Measurements from ENCODE around the gene NUP98.

Gene NUP98

GRCh38 chr11:3635641-3636375 is 161.5 kb downstream of the NUP98 start:
- no peak for DNase-seq

DNA sequence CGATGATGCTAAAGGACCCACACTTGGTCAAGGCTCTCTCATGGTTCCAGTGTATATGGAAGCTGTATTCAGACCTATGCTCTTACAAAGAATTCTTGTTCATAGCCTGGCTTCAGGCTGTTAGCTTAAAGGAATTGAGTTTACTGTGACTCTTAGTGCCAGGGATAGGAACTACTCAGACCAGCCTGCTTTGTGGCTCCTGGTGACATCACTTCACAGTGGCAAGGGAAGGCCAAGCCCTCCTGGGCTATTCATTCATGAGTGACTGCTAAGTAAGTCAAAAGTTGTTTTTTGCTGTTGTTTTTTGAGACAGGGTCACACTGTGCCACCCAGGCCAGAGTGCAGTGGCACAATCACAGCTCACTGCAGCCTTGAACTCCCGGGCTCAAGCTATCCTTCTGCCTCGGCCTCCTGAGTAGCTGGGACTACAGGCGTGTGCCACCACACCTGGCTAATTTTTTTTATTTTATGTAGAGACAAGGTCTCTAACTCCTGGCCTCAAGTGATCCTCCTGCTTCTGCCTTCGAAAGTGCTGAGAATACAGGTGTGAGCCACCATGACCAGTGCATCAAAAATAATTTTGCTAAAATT is 165.2 kb downstream of the NUP98 start:
- no peak for DNase-seq

GRCh38 chr11:3631331-3631730 is 166.0 kb downstream of the NUP98 start:
- no peak for DNase-seq

- no peak for DNase-seq
Observed at GRCh38 chr11:3627291-3627690, 170.1 kb downstream of the NUP98 start.

- DNase-seq = no peak
Observed at GRCh38 chr11:3626250-3626960, 170.9 kb downstream of the NUP98 start.
